ENCODE results near the gene DHRS2.
"Not testable (repeated sequence)": the region's sequence is repeated elsewhere in the genome, so short reads cannot be mapped to it uniquely, and the experiment has no call there.

DHRS2 gene

GRCh38 chr14:23648764-23649460 is 12.7 kb downstream of the DHRS2 start:
- no peak for DNase-seq (ENCODE audit: low read depth)

GRCh38 chr14:23650506-23650905 is 14.3 kb downstream of the DHRS2 start:
- DNase-seq (ENCODE audit: low read depth): no peak

GRCh38 chr14:23653051-23653450 is 16.9 kb downstream of the DHRS2 start:
- no peak for DNase-seq (ENCODE audit: low read depth)

- no peak for DNase-seq (ENCODE audit: low read depth)
These were observed 18.1 kb downstream of the DHRS2 start for GRCh38 chr14:23654231-23654630.

GRCh38 chr14:23657959-23658470 is 21.9 kb downstream of the DHRS2 start:
- DNase-seq (ENCODE audit: low read depth): no peak

GRCh38 chr14:23660290-23661226 is 24.4 kb downstream of the DHRS2 start:
- no peak for DNase-seq (ENCODE audit: low read depth)

- DNase-seq (ENCODE audit: low read depth): no peak
These were observed 25.4 kb downstream of the DHRS2 start for GRCh38 chr14:23661542-23661941.

- DNase-seq (ENCODE audit: low read depth): no peak
These were observed 27.0 kb downstream of the DHRS2 start for GRCh38 chr14:23663127-23663526.

GRCh38 chr14:23663711-23664110 is 27.5 kb downstream of the DHRS2 start:
- no peak for DNase-seq (ENCODE audit: low read depth)

- no peak for DNase-seq (ENCODE audit: low read depth)
These were observed 28.2 kb downstream of the DHRS2 start for GRCh38 chr14:23664207-23664885.

- no peak for DNase-seq (ENCODE audit: low read depth)
These were observed 29.3 kb downstream of the DHRS2 start for GRCh38 chr14:23665302-23666016.

- DNase-seq (ENCODE audit: low read depth): no peak
These were observed 31.0 kb downstream of the DHRS2 start for GRCh38 chr14:23667134-23667533.

- DNase-seq (ENCODE audit: low read depth): no peak
These were observed 33.3 kb downstream of the DHRS2 start for GRCh38 chr14:23669441-23669840.

GRCh38 chr14:23670481-23670880 is 34.3 kb downstream of the DHRS2 start:
- DNase-seq (ENCODE audit: low read depth): no peak

- no peak for DNase-seq (ENCODE audit: low read depth)
These were observed 36.0 kb downstream of the DHRS2 start for GRCh38 chr14:23672200-23672599.

- DNase-seq (ENCODE audit: low read depth): no peak
These were observed 39.2 kb downstream of the DHRS2 start for GRCh38 chr14:23675337-23675736.

- no peak for DNase-seq (ENCODE audit: low read depth)
These were observed 39.7 kb downstream of the DHRS2 start for GRCh38 chr14:23675906-23676305.

GRCh38 chr14:23681337-23681736 is 45.2 kb downstream of the DHRS2 start:
- DNase-seq (ENCODE audit: low read depth): no peak

- DNase-seq (ENCODE audit: low read depth): not testable (repeated sequence)
These were observed 53.7 kb downstream of the DHRS2 start for GRCh38 chr14:23689709-23690514.

- DNase-seq (ENCODE audit: low read depth): no peak
These were observed 56.3 kb downstream of the DHRS2 start for GRCh38 chr14:23692416-23692815.

GRCh38 chr14:23693252-23693775 is 57.1 kb downstream of the DHRS2 start:
- no peak for DNase-seq (ENCODE audit: low read depth)

Measured in CMK (cell line).